GM18498 (cell line): ENCODE measurements around the gene INSR.
A peak's percentile ranks its signal among the peaks of the same experiment; 100 is the strongest.
"Not testable (repeated sequence)": the region's sequence is repeated elsewhere in the genome, so short reads cannot be mapped to it uniquely, and the experiment has no call there.

Source experiments
- ATAC-seq: cut with Tn5 transposase; IDR thresholded peaks from one replicate; pipeline ENCODE4 v1.9.1; 2021; ENCODE audit warnings: mild to moderate bottlenecking, moderate library complexity; ENCODE audit not compliant: unreplicated experiment

The INSR gene

DNA sequence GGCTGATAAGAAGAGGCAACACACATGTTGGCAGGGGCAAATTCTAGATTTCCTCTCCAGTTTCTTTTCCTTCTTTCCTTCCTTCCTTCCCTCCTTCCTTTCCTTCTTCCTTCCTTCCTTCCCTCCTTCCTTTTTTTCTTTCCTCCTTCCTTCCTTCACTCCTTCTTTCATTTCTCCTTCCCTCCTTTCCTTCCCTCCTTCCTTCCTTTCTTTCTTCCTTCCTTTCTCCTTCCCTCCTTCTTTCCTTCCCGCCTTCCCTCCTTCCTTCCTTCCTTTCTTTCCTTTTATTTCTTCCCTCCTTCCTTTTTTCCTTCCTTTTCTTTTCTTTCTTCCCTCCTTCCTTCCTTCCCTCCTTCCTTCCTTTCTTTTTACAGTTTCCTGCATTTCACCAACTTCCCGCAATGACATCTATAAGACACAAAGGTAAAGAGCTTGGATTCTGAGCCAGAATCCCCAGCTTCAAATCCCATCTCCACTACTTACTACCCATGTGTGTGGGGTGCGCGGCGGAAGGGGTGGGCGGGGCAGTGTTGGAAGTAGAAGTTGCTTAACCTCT, 35.3 kb downstream of the INSR start:
- ATAC-seq: no peak

DNA sequence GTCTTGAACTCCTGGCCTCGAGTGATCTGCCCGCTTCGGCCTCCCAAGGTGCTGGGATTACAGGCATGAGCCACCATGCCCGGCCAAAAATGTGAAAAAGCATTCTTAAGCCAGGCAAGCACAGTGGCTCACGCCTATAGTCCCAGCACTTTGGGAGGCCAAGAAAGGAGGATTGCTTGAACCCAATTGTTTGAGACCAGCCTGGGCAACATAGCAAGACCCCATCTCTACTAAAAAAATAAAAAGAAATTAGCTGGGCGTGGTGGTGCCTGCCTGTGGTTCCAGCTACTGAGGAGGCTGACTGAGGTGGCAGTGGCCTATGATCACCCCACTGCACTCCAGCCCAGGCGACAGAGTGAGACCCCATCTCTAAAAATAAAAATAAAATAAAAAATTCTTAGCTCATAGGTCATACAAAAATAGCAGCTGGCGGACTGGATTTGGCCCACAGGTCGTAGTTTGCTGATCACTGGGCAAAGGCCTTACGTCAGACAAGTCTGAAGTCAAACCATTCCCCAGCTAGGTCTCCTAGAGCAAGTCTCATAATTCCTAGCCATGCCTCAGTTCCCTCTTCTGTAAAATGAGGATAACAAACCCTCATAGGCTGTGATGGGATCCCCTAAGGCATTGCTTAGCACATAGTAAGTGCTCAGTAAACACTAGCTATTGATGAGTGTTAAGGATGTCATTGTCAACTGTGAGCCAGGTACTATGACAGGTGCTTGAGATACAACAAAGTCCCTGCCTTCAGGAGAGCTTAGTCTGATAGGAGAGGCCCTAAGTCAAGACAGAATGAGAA, 36.0 kb downstream of the INSR start:
- no peak for ATAC-seq

DNA sequence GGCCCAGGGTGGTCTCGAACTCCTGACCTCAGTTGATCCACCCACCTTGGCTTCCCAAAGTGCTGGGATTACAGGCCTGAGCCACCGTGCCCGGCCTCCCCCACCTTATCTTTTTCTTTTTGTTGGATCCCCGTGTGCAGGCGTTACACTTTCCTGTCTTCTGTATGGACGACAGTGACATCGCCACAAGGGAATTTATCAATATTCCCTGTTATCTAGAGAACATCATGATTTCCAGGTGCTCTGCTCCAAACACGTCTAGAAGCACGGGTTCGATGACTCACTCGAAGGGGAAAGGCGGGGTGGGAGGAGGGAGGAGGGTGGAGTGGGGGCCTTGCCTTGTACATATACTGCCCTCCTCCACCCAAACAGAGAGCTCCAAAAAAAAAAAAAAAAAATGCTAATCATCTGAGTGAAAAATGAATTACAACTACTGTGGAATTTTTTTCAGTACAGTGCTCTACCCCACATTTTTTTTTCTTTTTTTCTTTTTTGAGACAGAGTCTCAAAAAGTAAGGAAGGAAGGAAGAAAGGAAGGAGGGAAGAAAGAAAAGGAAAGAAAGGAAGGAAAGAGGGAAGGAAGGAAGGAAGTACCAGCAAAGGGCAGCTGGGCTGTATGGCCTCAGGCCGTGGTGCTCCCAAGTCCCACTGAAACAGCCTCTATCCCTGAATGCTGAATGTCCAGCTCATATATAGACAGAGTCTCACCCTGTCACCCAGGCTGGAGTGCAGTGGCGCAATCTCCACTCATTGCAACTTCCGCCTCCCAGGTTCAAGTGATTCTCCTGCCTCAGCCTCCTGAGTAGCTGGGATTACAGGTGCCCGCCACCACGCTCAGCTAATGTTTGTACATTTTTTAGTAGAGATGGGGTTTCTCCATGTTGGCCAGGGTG, 36.8 kb downstream of the INSR start:
- ATAC-seq: no peak

DNA sequence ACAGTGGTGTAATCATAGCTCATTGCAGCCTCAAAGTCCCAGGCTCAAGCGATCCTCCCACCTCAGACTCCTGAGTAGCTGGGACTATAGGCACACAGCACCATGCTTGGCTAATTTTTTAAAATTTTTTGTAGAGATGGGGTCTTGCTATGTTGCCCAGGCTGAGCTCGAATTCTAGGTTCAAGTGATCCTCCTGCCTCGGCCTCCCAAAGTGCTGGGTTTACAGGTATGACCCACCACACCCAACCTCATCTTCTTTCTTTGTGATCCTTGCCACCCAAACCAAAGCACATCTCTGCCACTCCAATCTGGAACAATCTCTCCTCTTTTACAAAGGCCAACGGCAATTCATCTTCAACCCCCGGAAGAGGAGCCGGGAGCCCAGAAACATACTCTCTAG, 38.6 kb downstream of the INSR start:
- ATAC-seq: no peak

DNA sequence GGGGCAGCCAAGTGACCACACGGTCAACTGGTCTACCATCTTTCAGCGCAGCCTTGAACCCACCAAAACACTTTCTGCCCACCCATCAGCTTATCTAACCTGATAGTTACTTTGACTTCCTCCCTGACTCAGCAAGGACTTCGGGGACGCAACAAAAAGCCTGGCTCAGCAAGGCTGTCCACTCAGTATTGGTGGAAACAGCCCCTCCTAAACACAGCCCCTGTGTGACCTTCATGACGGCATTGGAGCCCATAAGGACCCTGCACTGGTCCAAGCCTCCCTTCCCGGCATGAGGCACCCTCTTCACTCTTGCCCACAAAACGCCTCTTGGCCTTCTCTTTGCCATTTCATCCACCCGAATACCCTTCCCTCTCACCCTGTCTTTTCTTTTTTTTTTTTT, 39.1 kb downstream of the INSR start:
- ATAC-seq: no peak

DNA sequence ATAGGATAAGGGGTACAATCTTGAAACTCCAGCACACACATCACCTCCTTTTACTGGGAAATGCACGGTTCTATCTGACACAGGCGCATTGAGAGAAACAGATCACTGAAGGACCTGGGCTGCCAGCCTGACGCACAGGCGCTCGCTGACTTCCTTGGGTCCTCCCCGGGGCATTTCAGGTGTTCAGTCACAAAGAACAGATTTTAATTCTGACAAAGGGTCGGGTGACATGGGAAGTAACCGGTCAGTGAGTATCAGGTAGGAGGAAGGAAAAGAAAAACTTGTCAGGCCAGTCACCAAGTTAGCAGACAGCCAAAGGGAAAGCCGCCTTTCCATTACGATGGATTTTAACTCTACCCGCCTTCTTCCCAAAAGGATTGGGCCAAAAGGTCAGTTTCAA, 39.6 kb downstream of the INSR start:
- ATAC-seq: no peak

DNA sequence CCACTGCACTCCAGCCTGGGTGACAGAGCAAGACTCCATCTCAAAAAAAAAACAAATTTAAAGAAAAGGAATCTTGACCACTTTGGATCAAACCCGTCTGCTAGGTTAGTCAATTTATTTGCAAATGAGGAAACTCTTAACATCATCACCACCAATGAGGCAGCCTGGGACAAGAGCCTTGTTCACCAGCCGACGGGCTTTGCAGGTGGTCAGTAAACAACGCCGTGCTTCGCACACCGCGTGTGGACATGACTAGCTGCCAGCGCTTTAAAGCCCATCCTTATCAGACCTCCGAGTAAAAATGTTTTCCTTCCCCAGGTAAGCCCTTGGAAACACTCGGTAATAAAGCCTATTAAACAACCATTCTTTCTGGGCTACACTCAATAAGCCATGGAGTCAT, 41.9 kb downstream of the INSR start:
- ATAC-seq: no peak

DNA sequence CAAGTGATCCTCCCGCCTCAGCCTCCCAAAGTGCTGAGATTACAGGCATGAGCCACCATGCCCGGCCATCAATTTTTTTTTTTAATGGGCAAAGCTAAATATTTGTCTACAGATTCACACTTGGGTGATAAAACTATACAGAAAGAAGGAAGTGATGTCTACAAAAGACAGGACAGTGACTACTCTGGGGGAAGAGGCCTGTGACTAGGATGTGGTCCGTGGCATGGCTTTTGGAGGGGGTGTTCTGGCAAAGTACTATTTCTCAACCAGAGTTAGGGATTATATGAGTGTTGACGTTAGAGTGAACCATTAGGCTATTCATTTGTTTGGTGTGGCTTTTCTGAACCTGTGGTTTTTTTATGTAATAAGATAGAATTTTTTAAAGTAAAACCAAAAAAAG, 42.7 kb downstream of the INSR start:
- ATAC-seq: no peak

DNA sequence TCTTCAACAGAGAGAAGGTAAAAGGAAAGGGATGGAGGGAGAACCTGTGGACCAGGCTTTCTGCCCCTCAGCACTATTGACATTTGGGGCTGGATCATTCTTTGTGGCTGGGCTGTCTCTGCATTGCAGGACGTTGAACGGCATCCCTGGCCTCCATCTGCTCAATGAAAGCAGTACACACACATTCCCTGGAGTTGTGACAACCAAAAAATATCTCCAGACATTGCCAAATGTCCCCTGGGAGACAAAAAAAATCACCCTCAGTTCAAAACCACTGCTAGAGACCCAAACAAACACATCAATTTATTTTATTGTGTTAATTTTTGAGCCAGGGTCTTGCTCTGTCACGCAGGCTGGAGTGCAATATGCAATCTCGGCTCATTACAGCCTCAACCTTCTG, 43.3 kb downstream of the INSR start:
- ATAC-seq: no peak

DNA sequence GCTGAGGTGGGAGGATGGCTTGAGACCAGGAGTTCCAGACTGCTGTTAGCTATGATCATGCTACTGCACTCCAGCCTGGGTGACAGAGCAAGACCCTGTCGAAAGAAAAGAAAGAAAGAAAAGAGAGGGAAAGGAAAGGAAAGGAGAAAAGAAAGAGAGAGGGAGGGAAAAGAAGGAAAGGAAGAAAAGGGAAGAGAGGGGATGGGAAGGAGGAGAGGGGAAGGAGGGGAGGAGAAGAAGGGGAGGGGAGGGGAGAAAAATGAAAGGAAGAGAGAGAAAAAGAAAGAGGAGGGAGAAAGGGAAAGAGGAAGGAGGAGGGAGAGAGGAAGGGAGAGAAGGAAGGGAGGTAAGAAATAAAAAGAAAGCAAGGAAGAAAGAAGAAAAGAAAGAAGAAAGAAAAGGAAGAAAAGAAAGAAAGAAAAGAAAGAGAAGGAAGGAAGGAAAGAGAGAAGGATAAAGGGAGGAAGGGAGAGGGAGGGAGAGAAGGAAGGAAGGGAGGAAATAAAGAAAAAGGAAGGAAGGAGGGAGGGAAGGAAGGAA, 44.1 kb downstream of the INSR start:
- ATAC-seq: no peak

DNA sequence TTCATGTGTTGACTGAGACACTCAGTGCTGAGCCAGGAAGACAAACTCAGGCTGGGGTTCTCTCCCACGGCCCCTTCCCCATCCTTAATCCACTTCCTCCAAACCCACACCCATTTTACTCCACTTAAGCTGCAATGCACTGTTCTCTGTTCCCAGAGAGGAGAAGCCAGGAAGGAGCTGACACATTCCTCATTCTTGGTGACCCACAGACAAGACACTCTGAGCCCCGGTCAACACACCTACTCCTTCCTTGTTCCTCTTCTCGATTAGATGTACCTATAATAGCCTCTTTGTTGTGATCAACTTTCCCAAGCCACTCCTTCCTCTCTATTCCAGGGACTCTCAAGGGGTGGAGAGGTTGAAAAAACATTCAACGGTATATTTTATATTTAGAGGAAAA, 47.1 kb downstream of the INSR start:
- no peak for ATAC-seq

DNA sequence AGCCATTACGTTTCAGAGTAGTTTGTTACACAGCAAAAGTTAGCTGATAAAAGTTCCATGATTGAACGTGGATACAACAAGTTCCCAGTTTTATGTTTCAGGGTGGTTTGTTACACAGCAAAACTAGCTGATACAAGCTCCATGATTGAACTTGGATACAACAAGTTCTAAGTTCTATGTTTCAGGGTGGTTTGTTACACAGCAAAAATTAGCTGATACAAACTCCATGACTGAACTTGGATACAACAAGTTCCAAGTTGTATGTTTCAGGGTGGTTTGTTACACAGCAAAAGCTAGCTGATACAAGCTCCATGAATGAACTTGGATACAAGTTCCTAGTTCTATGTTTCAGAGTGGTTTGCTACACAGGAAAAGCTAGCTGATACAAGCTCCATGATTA, 47.6 kb downstream of the INSR start:
- ATAC-seq: no peak

DNA sequence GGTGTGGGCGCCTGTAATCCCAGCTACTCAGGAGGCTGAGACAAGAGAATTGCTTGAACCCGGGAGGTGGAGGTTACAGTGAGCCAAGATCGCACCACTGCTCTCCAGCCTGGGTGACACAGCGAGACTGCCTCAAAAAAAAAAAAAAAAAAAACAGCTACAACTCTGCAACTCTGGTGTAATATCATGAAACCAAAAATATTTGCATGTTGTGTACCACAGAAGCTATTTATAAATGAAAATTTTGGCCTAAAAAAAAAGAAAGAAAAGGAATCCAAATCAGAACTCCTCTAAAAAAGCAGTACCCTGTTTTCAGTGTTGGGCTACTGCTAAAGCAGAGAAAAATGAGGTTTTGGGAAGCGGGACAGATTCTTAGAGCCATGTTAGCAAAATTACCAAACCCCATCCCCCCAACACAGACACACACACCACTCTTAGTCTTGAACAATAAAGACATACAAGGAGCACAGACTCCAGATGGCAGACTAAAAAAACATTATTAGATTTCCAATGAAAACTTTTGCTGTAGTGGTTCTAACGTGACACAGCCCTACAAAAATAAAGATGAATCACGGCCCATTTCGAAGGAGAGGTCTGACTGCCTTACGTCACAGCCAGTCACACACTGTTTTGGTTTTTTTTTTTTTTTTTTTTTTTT, 51.5 kb downstream of the INSR start:
- ATAC-seq: peak; percentile 54

DNA sequence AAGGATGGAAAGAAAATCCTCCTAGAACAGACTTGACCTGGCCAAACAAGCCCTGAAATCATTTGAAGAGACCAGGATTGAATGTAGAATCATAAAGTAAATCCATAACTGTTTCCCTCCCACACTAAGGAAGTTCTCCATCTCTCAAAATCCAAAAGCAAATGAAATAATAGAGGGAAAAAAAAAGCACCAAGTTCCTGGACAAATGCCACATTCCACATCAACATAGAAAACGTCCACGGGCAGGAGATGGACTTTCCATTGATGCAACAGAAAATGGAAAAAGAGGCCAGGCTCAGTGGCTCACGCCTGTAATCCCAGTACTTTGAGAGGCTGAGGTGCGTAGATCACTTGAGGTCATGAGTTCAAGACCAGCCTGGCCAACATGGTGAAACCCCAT, 56.2 kb downstream of the INSR start:
- no peak for ATAC-seq

DNA sequence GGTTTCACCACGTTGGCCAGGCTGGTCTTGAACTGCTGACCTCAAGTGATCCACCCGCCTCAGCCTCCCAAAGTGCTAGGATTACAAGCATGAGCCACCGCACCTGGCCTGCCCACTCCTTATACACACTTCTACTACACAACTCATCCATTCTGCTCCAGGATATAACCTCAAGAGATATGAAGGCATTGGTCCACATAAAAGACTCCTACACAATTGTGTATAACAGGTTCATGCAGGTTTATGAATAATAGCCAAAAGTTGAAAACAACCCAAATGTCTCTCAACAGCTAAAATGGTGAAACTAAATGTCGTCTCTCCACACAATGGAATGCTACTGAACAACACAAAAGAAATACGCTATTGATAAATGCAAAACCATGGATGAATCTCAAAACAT, 58.1 kb downstream of the INSR start:
- ATAC-seq: no peak

DNA sequence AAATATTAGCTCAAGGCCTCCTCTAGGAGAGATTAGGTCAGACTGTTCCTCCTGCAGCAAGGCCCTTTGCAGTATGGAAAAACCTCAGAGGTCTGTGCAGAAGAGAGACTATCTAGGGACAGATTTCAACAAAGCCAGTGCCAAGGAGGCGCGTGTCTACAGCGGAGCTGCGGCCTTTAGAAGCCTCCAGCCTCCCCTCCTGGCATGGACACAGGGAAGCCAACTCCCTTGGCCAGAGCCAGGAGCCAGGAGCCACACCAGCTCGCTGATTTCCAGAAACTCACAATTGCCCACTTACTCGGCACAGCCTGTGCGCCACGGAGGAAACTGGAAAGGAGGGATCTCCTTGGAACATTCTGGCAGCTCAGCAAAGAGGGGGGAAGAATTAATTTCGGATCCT, 63.4 kb downstream of the INSR start:
- no peak for ATAC-seq

DNA sequence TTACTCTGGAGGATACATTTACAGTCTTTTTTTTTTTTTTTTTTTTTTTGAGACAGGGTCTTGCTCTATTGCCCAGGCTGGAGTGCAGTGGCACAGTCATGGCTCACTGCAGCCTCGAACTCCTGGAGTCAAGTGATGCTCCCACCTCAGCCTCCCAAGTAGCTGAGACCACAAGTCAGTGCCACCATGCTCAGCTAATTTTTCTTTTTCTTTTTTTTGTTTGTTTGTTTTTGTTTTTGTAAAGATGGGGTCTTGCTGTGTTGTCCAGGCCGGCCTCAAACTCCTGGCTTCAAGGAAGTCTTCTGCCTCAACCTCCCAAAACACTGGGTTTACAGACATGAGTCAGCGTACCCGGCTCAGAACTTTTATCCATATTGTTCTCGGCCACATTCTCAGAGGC, 64.5 kb downstream of the INSR start:
- no peak for ATAC-seq

DNA sequence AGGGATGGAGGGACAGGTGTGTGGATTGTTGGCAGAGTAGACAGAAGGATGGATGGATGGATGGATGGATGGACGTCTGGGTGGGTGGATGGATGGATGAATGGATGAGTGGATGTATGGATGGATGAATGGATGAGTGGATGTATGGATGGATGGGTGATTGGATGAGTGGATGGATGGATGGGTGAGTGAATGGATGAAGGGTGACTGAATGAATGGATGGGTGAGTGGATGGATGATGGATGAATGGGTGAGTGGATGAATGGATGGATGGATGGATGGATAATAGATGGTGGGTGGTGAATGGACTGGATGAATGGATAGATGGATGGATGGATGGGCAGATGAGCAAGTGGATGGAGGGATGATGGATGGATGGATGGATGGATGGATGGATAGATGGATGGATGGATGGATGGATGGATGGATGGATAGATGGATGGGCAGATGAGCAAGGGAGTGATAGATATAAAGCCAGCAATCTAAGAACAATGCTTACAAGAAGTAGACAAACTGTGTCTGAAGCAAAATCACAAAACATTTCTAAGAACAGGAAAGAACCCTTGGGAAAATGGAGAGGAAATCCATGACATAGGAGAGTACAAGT, 65.2 kb downstream of the INSR start:
- ATAC-seq: no peak

DNA sequence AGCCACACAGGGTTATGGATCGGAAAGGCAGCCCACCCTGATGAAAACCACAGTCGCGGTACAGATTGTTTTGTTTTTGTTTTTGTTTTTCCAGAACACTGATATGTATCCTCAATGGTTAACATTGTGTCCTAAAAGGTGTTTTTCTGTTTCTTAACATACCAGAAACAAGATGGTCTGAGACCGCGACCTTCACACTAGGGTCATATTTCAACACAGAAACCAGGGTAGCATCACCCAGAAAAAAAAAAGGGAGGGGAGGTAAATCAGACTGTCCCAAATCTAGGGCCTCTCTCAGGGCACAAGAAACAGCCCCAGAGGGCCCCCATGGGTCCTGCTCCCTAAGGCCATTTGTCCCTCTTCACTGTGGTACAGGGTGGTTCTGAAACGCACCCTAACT, 66.5 kb downstream of the INSR start:
- ATAC-seq: no peak

DNA sequence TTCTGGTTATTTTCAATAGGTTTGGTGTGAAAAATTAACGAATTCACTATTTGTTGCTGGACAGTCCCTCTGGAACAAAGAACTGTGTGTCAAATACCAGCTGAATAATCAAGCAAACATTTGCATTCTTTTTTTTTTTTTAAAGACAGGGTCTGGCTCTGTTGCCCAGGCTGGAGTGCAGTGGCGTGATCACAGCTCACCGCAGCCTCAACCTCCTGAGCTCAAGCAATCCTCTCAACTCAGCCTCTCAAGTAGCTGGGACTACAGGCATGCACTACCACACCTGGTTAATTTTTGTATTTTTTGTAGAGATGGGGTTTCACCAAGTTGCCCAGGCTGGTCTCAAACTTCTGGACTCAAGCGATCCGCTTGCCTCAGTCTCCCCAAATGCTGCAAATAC, 67.1 kb downstream of the INSR start:
- not testable (repeated sequence) for ATAC-seq

DNA sequence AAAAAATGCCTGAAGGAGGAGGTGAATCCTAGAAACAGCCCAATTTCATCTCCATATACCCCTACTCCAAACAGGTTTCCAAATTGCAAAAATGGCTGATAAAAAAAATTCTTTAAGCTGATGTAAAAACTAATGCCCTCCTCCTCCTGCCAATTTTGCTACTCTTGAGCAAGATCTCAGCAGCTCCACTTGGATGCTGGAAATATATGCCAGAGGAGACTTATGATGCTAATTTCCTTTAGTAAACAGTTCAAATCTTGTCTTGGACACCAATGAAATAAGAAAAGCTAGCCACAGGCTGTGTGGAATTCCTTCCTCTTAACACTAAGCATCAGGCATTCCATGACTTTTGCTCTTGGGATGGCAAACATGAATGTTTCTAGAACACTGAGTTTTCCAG, 67.5 kb downstream of the INSR start:
- no peak for ATAC-seq
